ENCODE measurements around the gene FOXP2.
"Not testable (repeated sequence)": the region's sequence is repeated elsewhere in the genome, so short reads cannot be mapped to it uniquely, and the experiment has no call there.

The FOXP2 gene

DNA sequence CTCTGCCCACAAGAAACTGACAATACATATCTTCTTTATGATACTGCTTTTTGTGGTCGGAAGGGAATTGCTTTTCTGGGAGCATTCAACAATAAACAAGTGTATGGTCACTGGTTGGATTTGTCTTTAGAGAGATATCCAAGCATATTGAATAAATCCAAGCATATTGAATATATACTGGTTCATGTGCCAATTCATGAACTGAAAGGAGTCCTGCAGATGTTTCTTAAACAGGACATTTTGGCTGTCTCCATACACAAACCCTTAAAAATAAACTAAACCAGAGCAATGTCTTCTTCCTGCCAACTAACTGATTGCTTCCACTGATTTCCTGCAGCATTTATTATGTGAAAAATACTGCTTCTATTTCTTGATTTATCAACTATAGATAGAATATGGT lies 173.9 kb downstream of the FOXP2 start:
- no peak overlapping the region for H3K9ac ChIP-seq
- H3K27ac ChIP-seq: no peak overlapping the region
- H3K79me2 ChIP-seq: no peaks in the 10 kb centered on the region
- no peaks in the 10 kb centered on the region for H3K4me1 ChIP-seq
- no peaks in the 10 kb centered on the region for H3K36me3 ChIP-seq (ENCODE audit: control insufficient read depth, insufficient read depth, low read length)
- H3K4me3 ChIP-seq (ENCODE audit: low read depth, low read length): no peak overlapping the region
- no peak overlapping the region for H3K4me2 ChIP-seq (ENCODE audit: low read length)
- no peak overlapping the region for H2AFZ ChIP-seq
- TF ChIP-seq, protein P1, sequence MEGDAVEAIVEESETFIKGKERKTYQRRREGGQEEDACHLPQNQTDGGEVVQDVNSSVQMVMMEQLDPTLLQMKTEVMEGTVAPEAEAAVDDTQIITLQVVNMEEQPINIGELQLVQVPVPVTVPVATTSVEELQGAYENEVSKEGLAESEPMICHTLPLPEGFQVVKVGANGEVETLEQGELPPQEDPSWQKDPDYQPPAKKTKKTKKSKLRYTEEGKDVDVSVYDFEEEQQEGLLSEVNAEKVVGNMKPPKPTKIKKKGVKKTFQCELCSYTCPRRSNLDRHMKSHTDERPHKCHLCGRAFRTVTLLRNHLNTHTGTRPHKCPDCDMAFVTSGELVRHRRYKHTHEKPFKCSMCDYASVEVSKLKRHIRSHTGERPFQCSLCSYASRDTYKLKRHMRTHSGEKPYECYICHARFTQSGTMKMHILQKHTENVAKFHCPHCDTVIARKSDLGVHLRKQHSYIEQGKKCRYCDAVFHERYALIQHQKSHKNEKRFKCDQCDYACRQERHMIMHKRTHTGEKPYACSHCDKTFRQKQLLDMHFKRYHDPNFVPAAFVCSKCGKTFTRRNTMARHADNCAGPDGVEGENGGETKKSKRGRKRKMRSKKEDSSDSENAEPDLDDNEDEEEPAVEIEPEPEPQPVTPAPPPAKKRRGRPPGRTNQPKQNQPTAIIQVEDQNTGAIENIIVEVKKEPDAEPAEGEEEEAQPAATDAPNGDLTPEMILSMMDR (IDR thresholded peaks at IDR 0.05): no peak
- H3K9me3 ChIP-seq (ENCODE audit: control insufficient read depth, low read length): no peaks in the 10 kb centered on the region
- H3K27me3 ChIP-seq (ENCODE audit: control insufficient read depth, insufficient read depth, low read length): no peaks in the 10 kb centered on the region

DNA sequence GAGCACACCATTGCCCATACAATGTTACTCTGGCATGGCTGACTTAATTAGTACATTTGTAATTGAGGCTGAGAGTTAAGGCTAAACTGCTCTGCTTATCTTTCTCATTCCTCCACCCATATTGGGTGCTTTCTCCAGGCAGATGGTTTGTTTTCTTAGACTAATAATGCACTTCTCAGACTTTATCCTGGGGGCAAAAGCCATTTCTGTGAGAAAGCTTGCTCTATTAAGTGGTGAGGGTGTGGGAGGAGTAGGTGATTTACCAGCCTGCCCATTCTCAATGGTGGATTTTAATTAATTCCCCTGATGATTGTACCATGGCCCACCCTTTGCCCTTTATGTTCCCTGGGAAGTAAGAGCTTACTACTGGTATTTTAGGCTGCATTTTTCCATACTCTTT lies 174.8 kb downstream of the FOXP2 start:
- no peak overlapping the region for H3K4me2 ChIP-seq (ENCODE audit: low read length)
- H3K27ac ChIP-seq: no peak overlapping the region
- TF ChIP-seq, protein P1 (IDR thresholded peaks at IDR 0.05): no peak
- H3K4me1 ChIP-seq: no peaks in the 10 kb centered on the region
- H3K79me2 ChIP-seq: no peaks in the 10 kb centered on the region
- H3K9ac ChIP-seq: no peak overlapping the region
- H3K27me3 ChIP-seq (ENCODE audit: control insufficient read depth, insufficient read depth, low read length): no peaks in the 10 kb centered on the region
- no peak overlapping the region for H2AFZ ChIP-seq
- no peak overlapping the region for H3K4me3 ChIP-seq (ENCODE audit: low read depth, low read length)
- no peaks in the 10 kb centered on the region for H3K36me3 ChIP-seq (ENCODE audit: control insufficient read depth, insufficient read depth, low read length)
- no peaks in the 10 kb centered on the region for H3K9me3 ChIP-seq (ENCODE audit: control insufficient read depth, low read length)

DNA sequence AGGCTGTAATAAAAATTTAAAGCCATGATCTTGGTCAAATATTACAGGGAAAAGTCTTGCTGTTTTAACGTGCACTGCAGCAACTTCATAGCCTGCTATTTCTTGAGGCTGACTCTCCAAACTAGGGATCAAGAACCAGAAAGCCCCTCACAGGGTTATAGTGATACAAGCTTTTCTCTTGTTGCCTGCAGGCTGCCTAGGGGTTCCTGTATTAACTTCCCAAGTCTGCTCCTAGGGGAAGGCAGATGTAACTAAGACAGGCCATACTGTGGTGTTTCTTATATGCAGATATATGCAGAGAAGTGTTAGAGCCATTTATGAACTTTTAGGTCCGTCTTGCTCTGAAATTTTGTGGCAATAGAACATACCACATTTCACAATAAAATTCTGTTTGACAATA lies 175.7 kb downstream of the FOXP2 start:
- H2AFZ ChIP-seq: no peak overlapping the region
- no peaks in the 10 kb centered on the region for H3K36me3 ChIP-seq (ENCODE audit: control insufficient read depth, insufficient read depth, low read length)
- no peak overlapping the region for H3K9ac ChIP-seq
- no peak overlapping the region for H3K4me3 ChIP-seq (ENCODE audit: low read depth, low read length)
- no peaks in the 10 kb centered on the region for H3K79me2 ChIP-seq
- H3K9me3 ChIP-seq (ENCODE audit: control insufficient read depth, low read length): no peaks in the 10 kb centered on the region
- no peak overlapping the region for H3K4me2 ChIP-seq (ENCODE audit: low read length)
- no peaks in the 10 kb centered on the region for H3K4me1 ChIP-seq
- H3K27ac ChIP-seq: no peak overlapping the region
- no peaks in the 10 kb centered on the region for H3K27me3 ChIP-seq (ENCODE audit: control insufficient read depth, insufficient read depth, low read length)
- TF ChIP-seq, protein P1 (IDR thresholded peaks at IDR 0.05): no peak

DNA sequence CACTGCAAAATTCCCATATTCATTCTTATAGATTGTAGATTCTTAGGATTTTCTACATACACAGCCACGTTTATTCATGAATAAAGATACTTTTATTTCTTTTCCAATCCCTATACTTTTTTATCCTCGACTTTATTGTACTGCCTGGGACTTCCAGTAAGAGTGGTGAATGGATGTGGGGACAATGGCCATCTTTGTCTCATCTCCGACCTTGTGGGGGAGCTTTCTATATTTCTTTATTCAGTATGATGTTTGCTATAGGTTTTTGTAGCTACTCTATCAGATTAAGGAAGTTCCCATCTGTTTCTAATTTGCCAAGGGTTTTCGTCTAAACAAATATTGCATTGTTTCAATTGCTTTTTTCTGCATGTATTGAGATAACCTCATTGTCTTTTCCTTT lies 184.3 kb downstream of the FOXP2 start:
- Histone ChIP-seq H2AFZ (no peak overlapping the region), H3K79me2 (no peaks in the 10 kb centered on the region), H3K27ac (no peak overlapping the region), H3K4me1 (no peaks in the 10 kb centered on the region), H3K4me3 (ENCODE audit: low read depth, low read length) (no peak overlapping the region), H3K27me3 (ENCODE audit: control insufficient read depth, insufficient read depth, low read length) (no peaks in the 10 kb centered on the region), H3K4me2 (ENCODE audit: low read length) (no peak overlapping the region), H3K36me3 (ENCODE audit: control insufficient read depth, insufficient read depth, low read length) (no peaks in the 10 kb centered on the region), H3K9ac (no peak overlapping the region), H3K9me3 (ENCODE audit: control insufficient read depth, low read length) (no peaks in the 10 kb centered on the region)
- TF ChIP-seq, protein P1 (IDR thresholded peaks at IDR 0.05): no peak

DNA sequence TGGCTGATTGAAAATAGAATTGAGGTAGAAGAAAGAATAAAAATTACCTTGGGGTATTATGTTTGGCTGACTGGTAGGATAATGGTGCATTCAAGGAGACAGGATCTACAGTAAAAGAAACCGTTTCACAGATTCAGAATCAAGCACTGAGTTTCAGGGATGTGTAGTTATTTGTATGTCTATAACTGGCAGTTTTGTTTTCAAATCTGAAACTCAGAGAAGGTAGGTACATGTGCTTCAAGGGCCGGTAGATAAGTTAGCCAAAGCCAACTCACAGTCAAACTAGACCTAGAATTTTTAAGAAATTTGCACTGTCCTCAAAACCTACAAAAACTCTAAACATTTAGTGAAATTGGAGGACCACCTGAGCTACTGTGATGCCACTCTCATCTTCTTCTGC lies 191.5 kb downstream of the FOXP2 start:
- H3K79me2 ChIP-seq: no peaks in the 10 kb centered on the region
- no peaks in the 10 kb centered on the region for H3K4me1 ChIP-seq
- H3K27ac ChIP-seq: no peak overlapping the region
- no peak overlapping the region for H3K9ac ChIP-seq
- no peaks in the 10 kb centered on the region for H3K27me3 ChIP-seq (ENCODE audit: control insufficient read depth, insufficient read depth, low read length)
- H3K4me2 ChIP-seq (ENCODE audit: low read length): no peak overlapping the region
- TF ChIP-seq, protein P1 (IDR thresholded peaks at IDR 0.05): no peak
- H3K36me3 ChIP-seq (ENCODE audit: control insufficient read depth, insufficient read depth, low read length): no peaks in the 10 kb centered on the region
- no peaks in the 10 kb centered on the region for H3K9me3 ChIP-seq (ENCODE audit: control insufficient read depth, low read length)
- H3K4me3 ChIP-seq (ENCODE audit: low read depth, low read length): no peak overlapping the region
- no peak overlapping the region for H2AFZ ChIP-seq

DNA sequence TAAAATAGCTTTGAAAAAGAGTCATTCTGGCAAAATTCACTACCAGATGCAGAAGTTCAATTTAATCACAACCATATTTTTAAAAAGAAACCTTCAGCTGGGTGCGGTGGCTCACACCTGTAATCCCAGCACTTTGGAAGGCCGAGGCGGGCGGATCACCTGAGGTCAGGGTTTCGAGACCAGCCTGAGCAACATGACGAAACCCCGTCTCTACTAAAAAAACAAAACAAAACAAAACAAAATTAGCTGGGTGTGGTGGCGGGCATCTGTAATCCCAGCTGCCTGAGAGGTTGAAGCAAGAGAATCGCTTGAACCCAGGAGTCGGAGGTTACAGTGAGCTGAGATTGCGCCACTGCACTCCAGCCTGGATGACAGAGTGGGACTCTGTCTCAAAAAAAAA lies 194.2 kb downstream of the FOXP2 start:
- not testable (repeated sequence) for H3K79me2 ChIP-seq; H3K9ac ChIP-seq; H3K36me3 ChIP-seq (ENCODE audit: control insufficient read depth, insufficient read depth, low read length); H3K9me3 ChIP-seq (ENCODE audit: control insufficient read depth, low read length); H2AFZ ChIP-seq; H3K4me1 ChIP-seq; H3K4me2 ChIP-seq (ENCODE audit: low read length); H3K4me3 ChIP-seq (ENCODE audit: low read depth, low read length); H3K27ac ChIP-seq; H3K27me3 ChIP-seq (ENCODE audit: control insufficient read depth, insufficient read depth, low read length)
